NCI-H146 treated with DMSO at 0.1 percent for 48 hours (cell line): ENCODE measurements around the gene SVOP.
A peak's percentile ranks its signal among the peaks of the same experiment; 100 is the strongest.
"Not testable (repeated sequence)": the region's sequence is repeated elsewhere in the genome, so short reads cannot be mapped to it uniquely, and the experiment has no call there.

Experiments used
- DNase-seq: peaks from one replicate; lab custom pipeline; 2025; ENCODE audit not compliant: unreplicated experiment; lab: John Stamatoyannopoulos, UW

SVOP gene

GRCh38 chr12:109033239-109034196 is 12.7 kb upstream of the SVOP start:
- DNase-seq: peak; percentile 17

- DNase-seq: no peak
Measured at GRCh38 chr12:109029411-109029810, 8.5 kb upstream of the SVOP start.

- not testable (repeated sequence) for DNase-seq
Measured at GRCh38 chr12:109028624-109029023, 7.8 kb upstream of the SVOP start.

- no peak for DNase-seq
Measured at GRCh38 chr12:109027767-109028166, 6.9 kb upstream of the SVOP start.

GRCh38 chr12:109020146-109020795 is 597 bp downstream of the SVOP start:
- DNase-seq: peak; percentile 38

GRCh38 chr12:109018296-109018695 is 2.6 kb downstream of the SVOP start:
- no peak for DNase-seq

GRCh38 chr12:109016978-109017377 is 3.9 kb downstream of the SVOP start:
- no peak for DNase-seq

GRCh38 chr12:109016016-109016415 is 4.9 kb downstream of the SVOP start:
- DNase-seq: no peak

GRCh38 chr12:109014984-109015765 is 5.7 kb downstream of the SVOP start:
- DNase-seq: no peak

GRCh38 chr12:109010259-109010658 is 10.6 kb downstream of the SVOP start:
- no peak for DNase-seq

GRCh38 chr12:109009766-109010165 is 11.1 kb downstream of the SVOP start:
- no peak for DNase-seq

- DNase-seq: no peak
Measured at GRCh38 chr12:109004017-109004416, 16.9 kb downstream of the SVOP start.

GRCh38 chr12:108996320-108996719 is 24.5 kb downstream of the SVOP start:
- no peak for DNase-seq

GRCh38 chr12:108995370-108995992 is 25.4 kb downstream of the SVOP start:
- no peak for DNase-seq

GRCh38 chr12:108990103-108990502 is 30.8 kb downstream of the SVOP start:
- not testable (repeated sequence) for DNase-seq

- DNase-seq: no peak
Measured at GRCh38 chr12:108989376-108989775, 31.5 kb downstream of the SVOP start.

GRCh38 chr12:108985750-108986149 is 35.1 kb downstream of the SVOP start:
- DNase-seq: no peak

- no peak for DNase-seq
Measured at GRCh38 chr12:108983227-108983626, 37.6 kb downstream of the SVOP start.

GRCh38 chr12:108982621-108983219 is 38.1 kb downstream of the SVOP start:
- no peak for DNase-seq

- no peak for DNase-seq
Measured at GRCh38 chr12:108981835-108982234, 39.0 kb downstream of the SVOP start.
